CD4-positive, CD25-positive, alpha-beta regulatory T cell (primary cell): ENCODE results near the gene SMCO3. TPM values are rescaled to one million over a fixed set of nuclear protein-coding genes. Genes with fewer than 3 reads are reported as not detected.

ENCODE experiments used
- ATAC-seq, 2 donors: fragments of 150-1000 bp; cut with Tn5 transposase; one replicate each; pipeline ENCODE4 v1.10.0; 2021; ENCODE audit warnings: low read depth in 2 of 2, moderate number of reproducible peaks in 2 of 2, moderate library complexity in 1 of 2
- DNase-seq, 3 donors: peaks; one replicate each; pipeline versions ENCODE4 v3.0.0 to v3.0.0-alpha.2; 2012 to 2022; ENCODE audit warnings: mixed read lengths in 1 of 3
- H3K27ac ChIP-seq: one replicate; pipeline ENCODE4 v1.7.0; 2013; ENCODE audit warnings: mild to moderate bottlenecking, low read length; ENCODE audit not compliant: insufficient read depth, poor library complexity, severe bottlenecking
- H3K27me3 ChIP-seq: one replicate; pipeline ENCODE4 v1.7.0; 2013; ENCODE audit warnings: low read length; ENCODE audit not compliant: control insufficient read depth, insufficient read depth
- H3K36me3 ChIP-seq: one replicate; pipeline ENCODE4 v1.7.0; 2013; ENCODE audit warnings: mild to moderate bottlenecking, low read length, moderate library complexity; ENCODE audit not compliant: control insufficient read depth, insufficient read depth
- H3K4me1 ChIP-seq: 2 replicates; pipeline ENCODE4 v1.7.0; 2013; ENCODE audit warnings: mild to moderate bottlenecking, low read length; ENCODE audit not compliant: insufficient read depth, control insufficient read depth, poor library complexity, severe bottlenecking
- H3K4me3 ChIP-seq: one replicate; pipeline ENCODE4 v1.7.0; 2013; ENCODE audit warnings: low read depth, mild to moderate bottlenecking, low read length, moderate library complexity
- H3K9me3 ChIP-seq, 2 experiments: 1 replicate in 1 of 2; 2 replicates in 1 of 2; pipeline ENCODE4 v1.7.0; 2013; ENCODE audit warnings: low read length in 2 of 2, mild to moderate bottlenecking in 1 of 2, moderate library complexity in 1 of 2; ENCODE audit not compliant: control insufficient read depth in 2 of 2
- H3K27ac Mint-ChIP-seq, 3 donors: one replicate each; pipeline ENCODE4 v1.8.0; 2020 to 2022; ENCODE audit warnings: mild to moderate bottlenecking in 3 of 3, mixed read lengths in 3 of 3, moderate library complexity in 2 of 3
- H3K27me3 Mint-ChIP-seq: one replicate; pipeline ENCODE4 v1.8.0; 2022; ENCODE audit warnings: mild to moderate bottlenecking, mixed read lengths
- H3K36me3 Mint-ChIP-seq: one replicate; pipeline ENCODE4 v1.8.0; 2020; ENCODE audit warnings: mixed read lengths
- H3K4me1 Mint-ChIP-seq, 4 donors: one replicate each; pipeline ENCODE4 v1.8.0; 2020 to 2022; ENCODE audit warnings: mixed read lengths in 4 of 4, mild to moderate bottlenecking in 1 of 4
- H3K4me3 Mint-ChIP-seq, 4 donors: one replicate each; pipeline ENCODE4 v1.8.0; 2020 to 2022; ENCODE audit warnings: mild to moderate bottlenecking in 4 of 4, mixed read lengths in 4 of 4, moderate library complexity in 3 of 4
- H3K9me3 Mint-ChIP-seq, 7 donors: one replicate each; pipeline ENCODE4 v1.8.0; 2020 to 2022; ENCODE audit warnings: mixed read lengths in 7 of 7, mild to moderate bottlenecking in 3 of 7, moderate library complexity in 2 of 7
- polyA plus RNA-seq, 4 donors: library from polyadenylated mRNA; unstranded; fragments of 300-500 nt; fragmentation: Illumina TruSeq; gene quantifications; one replicate each; pipeline ENCODE4 v1.2.3, GENCODE V29; 2021
- total RNA-seq: library from RNA; stranded (reverse); gene quantifications from one replicate; pipeline ENCODE4 v1.2.3, GENCODE V29; 2022

SMCO3 gene
- total and polyA plus RNA-seq, 5 donors from 2014 or later, result 0.08 to 0.09 TPM; not detected in 3

DNA sequence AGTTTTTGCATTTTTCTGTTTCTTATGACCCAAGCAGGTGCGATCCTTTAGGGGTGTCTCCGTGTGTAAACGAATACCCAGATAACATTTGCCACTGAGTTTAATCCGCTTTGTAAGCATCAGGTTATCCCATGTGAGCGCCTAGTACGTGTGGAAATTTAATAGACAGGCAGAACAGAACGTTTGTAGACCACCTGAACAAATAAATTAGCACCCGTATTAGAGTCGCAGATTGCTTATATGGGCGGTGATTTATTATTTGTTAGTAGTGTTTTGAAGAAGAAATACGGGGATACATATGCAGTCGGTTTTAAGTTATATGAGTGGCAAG is 10.2 kb downstream of the SMCO3 start:
- Histone ChIP-seq H3K4me1 (peaks cover 37% of the 10 kb centered on the region), H3K4me3 (peak overlapping the region; percentile 99), H3K27me3 (no peaks in the 10 kb centered on the region), H3K27ac (peak overlapping the region; percentile 96), H3K36me3 (peaks cover 13% of the 10 kb centered on the region), H3K9me3 (no peaks in the 10 kb centered on the region)
- Mint-ChIP-seq H3K36me3 (peaks cover 5% of the 10 kb centered on the region), H3K4me3 (no peak overlapping the region), H3K9me3 (no peaks in the 10 kb centered on the region), H3K4me1 (peaks cover 4 to 38% (median 29%) of the 10 kb centered on the region in 4 donors), H3K27ac (no peak overlapping the region), H3K27me3 (no peaks in the 10 kb centered on the region)
- no peak for DNase-seq
- peak in 1 of 2 donors; percentile 2 for ATAC-seq

DNA sequence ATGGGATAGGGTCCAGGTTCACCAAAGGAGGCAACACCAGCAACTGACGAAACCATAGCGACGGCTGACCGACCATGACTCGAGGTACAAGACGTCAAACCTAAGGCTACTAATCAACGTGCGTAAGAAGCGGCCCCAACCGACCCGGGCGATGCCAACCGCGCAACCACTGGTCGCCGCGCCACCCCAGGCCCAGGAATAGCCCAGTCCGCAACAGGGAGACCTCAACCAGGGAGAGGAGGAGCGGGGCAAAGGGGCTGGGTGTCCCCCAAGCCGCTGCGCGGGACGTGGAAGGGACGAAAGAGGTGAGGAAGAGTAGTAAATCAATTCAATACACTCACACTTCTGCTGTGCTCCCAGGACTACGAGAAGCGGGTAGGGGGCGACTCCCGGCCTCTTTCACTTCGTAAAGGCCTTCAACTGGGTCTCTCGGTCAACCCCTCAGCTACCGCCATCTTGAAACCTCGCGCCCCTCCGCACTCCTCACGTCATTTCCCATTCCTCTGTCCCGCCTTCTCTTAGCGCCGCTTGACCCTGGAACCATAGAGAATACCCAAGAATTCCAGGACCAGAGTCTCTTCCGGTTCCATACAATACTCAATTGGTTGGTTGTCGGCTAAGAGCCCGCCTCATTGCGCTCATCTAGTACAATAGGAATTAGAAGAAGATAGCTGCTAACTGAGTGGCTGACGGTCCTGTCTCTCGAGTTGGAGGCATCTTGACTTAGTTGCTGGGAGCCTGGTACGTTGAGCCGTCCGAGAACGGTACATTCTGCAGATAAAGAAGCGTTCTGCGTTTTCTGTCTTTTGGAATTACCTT is 10.8 kb downstream of the SMCO3 start, which contains the start of the genes C12orf60 and WBP11:
TSS of gene C12orf60 (plus strand) at position 660 of the 819 bp plus-strand sequence. CDS start 19,266 bp downstream, outside the sequence.
TSS of gene WBP11 (minus strand) at position 468 of the 819 bp plus-strand sequence. CDS start 2,095 bp downstream, outside the sequence.
- Histone ChIP-seq H3K27ac (peak within 1 kb of the TSS; percentile 96), H3K27me3 (no peaks in the 10 kb centered on the region), H3K36me3 (peaks cover 18% of the 10 kb centered on the region), H3K4me3 (peak within 1 kb of the TSS; percentile 99), H3K4me1 (peaks cover 37% of the 10 kb centered on the region), H3K9me3 (no peaks in the 10 kb centered on the region)
- H3K9me3 Mint-ChIP-seq, result no peaks in the 10 kb centered on the region
- ATAC-seq, result peak; percentile 98 to 99
- peaks cover 4 to 38% (median 29%) of the 10 kb centered on the region in 4 donors for H3K4me1 Mint-ChIP-seq
- no peak within 1 kb of the TSS for H3K27ac Mint-ChIP-seq
- peak; percentile 86 to 98 (median 91) for DNase-seq
- no peaks in the 10 kb centered on the region for H3K27me3 Mint-ChIP-seq
- H3K4me3 Mint-ChIP-seq, result no peak within 1 kb of the TSS
- H3K36me3 Mint-ChIP-seq, result peaks cover 5% of the 10 kb centered on the region

DNA sequence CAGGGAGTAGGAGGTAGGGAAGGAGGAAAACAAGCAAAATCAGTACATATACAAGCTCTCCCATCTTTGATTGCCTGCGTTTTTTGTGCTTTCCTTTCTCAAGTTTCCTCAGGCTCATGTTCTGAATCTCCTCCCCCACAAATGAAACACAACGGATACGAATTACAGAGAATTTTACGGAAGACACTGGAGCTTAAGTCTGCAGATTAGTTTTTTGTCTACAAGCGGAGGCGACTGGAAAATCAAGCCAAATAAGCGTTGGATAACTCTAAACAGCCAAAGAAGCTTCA is 11.3 kb downstream of the SMCO3 start:
- Mint-ChIP-seq H3K4me3 (no peak overlapping the region), H3K4me1 (peaks cover 4 to 43% (median 29%) of the 10 kb centered on the region in 4 donors), H3K36me3 (peaks cover 8% of the 10 kb centered on the region), H3K27me3 (no peaks in the 10 kb centered on the region), H3K27ac (no peak overlapping the region), H3K9me3 (no peaks in the 10 kb centered on the region)
- Histone ChIP-seq H3K9me3 (no peaks in the 10 kb centered on the region), H3K27me3 (no peaks in the 10 kb centered on the region), H3K4me3 (peak overlapping the region; percentile 99), H3K36me3 (peaks cover 24% of the 10 kb centered on the region), H3K4me1 (peaks cover 37% of the 10 kb centered on the region), H3K27ac (peak overlapping the region; percentile 96)
- ATAC-seq (no peak), DNase-seq (no peak)

GRCh38 chr12:14802247-14802646 is 11.7 kb downstream of the SMCO3 start:
- Mint-ChIP-seq H3K4me1 (peaks cover 8 to 44% (median 31%) of the 10 kb centered on the region in 4 donors), H3K27me3 (no peaks in the 10 kb centered on the region), H3K36me3 (peaks cover 12% of the 10 kb centered on the region), H3K4me3 (no peak overlapping the region), H3K9me3 (no peaks in the 10 kb centered on the region), H3K27ac (no peak overlapping the region)
- H3K27me3 ChIP-seq, result no peaks in the 10 kb centered on the region
- H3K36me3 ChIP-seq, result peaks cover 28% of the 10 kb centered on the region
- peak overlapping the region; percentile 96 for H3K27ac ChIP-seq
- H3K4me3 ChIP-seq, result peak overlapping the region; percentile 99
- ATAC-seq (no peak), DNase-seq (no peak)
- H3K9me3 ChIP-seq, result no peaks in the 10 kb centered on the region
- peaks cover 37% of the 10 kb centered on the region for H3K4me1 ChIP-seq

DNA sequence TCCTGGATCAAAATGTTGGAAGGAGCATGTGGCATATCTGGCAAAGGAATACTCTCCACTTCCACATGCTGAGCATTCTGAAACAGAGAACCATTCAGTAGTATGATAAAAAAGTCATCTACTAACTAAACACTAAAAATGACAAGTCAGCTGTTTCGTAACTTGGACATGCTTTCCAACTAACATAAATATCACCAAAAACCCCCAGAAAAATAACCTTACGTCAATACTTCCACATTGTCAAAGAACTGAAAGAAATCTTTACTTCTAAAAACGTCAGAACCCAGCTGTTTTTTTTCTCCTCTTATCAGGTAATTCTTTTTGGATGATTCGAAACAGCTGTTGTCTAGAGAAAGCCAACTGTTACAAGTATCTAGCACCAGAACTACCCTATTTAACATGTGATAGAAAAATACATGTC is 18.9 kb downstream of the SMCO3 start:
- Mint-ChIP-seq H3K36me3 (peaks cover 56% of the 10 kb centered on the region), H3K9me3 (no peaks in the 10 kb centered on the region), H3K4me1 (peaks cover 10 to 22% (median 15%) of the 10 kb centered on the region in 4 donors), H3K4me3 (no peak overlapping the region), H3K27me3 (no peaks in the 10 kb centered on the region), H3K27ac (peak overlapping the region in 2 of 3 donors; percentile 32 to 76)
- H3K9me3 ChIP-seq, result no peaks in the 10 kb centered on the region
- ATAC-seq, result no peak
- H3K4me3 ChIP-seq, result no peak overlapping the region
- no peak overlapping the region for H3K27ac ChIP-seq
- H3K36me3 ChIP-seq, result peaks cover 95% of the 10 kb centered on the region
- H3K27me3 ChIP-seq, result no peaks in the 10 kb centered on the region
- no peak for DNase-seq
- H3K4me1 ChIP-seq, result no peaks in the 10 kb centered on the region

- Histone ChIP-seq H3K4me3 (no peak overlapping the region), H3K36me3 (peaks cover 55% of the 10 kb centered on the region), H3K9me3 (no peaks in the 10 kb centered on the region), H3K27me3 (no peaks in the 10 kb centered on the region), H3K4me1 (no peaks in the 10 kb centered on the region), H3K27ac (no peak overlapping the region)
- peak overlapping the region in 2 of 3 donors; percentile 3 to 32 for H3K27ac Mint-ChIP-seq
- H3K4me3 Mint-ChIP-seq, result no peak overlapping the region
- H3K4me1 Mint-ChIP-seq, result peaks cover 6 to 10% (median 6%) of the 10 kb centered on the region in 4 donors
- H3K9me3 Mint-ChIP-seq, result no peaks in the 10 kb centered on the region
- no peaks in the 10 kb centered on the region for H3K27me3 Mint-ChIP-seq
- H3K36me3 Mint-ChIP-seq, result peaks cover 38% of the 10 kb centered on the region
- DNase-seq (no peak), ATAC-seq (no peak)
Measured at GRCh38 chr12:14785568-14785967, 28.4 kb downstream of the SMCO3 start.

DNA sequence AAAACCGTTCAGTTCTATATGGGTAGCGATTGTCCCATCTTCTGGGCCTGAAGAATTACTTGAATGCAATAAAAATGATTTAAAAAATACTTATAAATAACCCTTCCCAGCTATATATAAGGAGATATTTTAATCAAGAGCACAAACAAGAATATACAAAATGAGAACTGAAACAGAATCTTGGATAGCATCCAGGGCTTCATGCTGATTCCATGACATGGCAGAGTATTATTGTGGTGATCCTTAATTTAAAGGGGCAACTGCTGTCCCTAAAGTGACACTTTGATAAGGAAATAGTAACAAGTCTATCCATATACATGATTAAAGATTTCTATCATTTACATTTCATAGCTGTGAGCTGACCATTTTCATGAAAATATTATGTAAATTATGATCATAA is 29.5 kb downstream of the SMCO3 start:
- H3K27me3 ChIP-seq, result no peaks in the 10 kb centered on the region
- Mint-ChIP-seq H3K9me3 (no peaks in the 10 kb centered on the region), H3K27me3 (peaks cover 4% of the 10 kb centered on the region), H3K4me3 (no peak overlapping the region), H3K27ac (no peak overlapping the region), H3K4me1 (peaks cover 0 to 8% (median 0%) of the 10 kb centered on the region in 4 donors), H3K36me3 (peaks cover 27% of the 10 kb centered on the region)
- H3K36me3 ChIP-seq, result peaks cover 44% of the 10 kb centered on the region
- H3K9me3 ChIP-seq, result no peaks in the 10 kb centered on the region
- no peak overlapping the region for H3K27ac ChIP-seq
- no peak for ATAC-seq
- DNase-seq, result no peak
- H3K4me3 ChIP-seq, result no peak overlapping the region
- no peaks in the 10 kb centered on the region for H3K4me1 ChIP-seq

- H3K27ac Mint-ChIP-seq, result no peak overlapping the region
- H3K27ac ChIP-seq, result no peak overlapping the region
Measured at GRCh38 chr12:14782756-14783155, 31.2 kb downstream of the SMCO3 start.

More at GRCh38 chr12:14782756-14783155, 31.2 kb downstream of the SMCO3 start:
- no peaks in the 10 kb centered on the region for H3K9me3 Mint-ChIP-seq
- no peak overlapping the region for H3K4me3 ChIP-seq
- no peak for ATAC-seq
- H3K9me3 ChIP-seq, result no peaks in the 10 kb centered on the region
- H3K4me1 Mint-ChIP-seq, result peaks cover 0 to 11% (median 2%) of the 10 kb centered on the region in 4 donors
- peaks cover 17% of the 10 kb centered on the region for H3K36me3 Mint-ChIP-seq
- DNase-seq, result no peak
- no peaks in the 10 kb centered on the region for H3K4me1 ChIP-seq
- H3K36me3 ChIP-seq, result peaks cover 30% of the 10 kb centered on the region
- peak overlapping the region in 1 of 4 donors; percentile 23 for H3K4me3 Mint-ChIP-seq
- H3K27me3 ChIP-seq, result no peaks in the 10 kb centered on the region
- H3K27me3 Mint-ChIP-seq, result peaks cover 5% of the 10 kb centered on the region
